Kidney capillary endothelial cell (primary cell): ENCODE measurements around the gene FAM216A.
"Not testable (repeated sequence)": the region's sequence is repeated elsewhere in the genome, so short reads cannot be mapped to it uniquely, and the experiment has no call there.

Experiments
- DNase-seq: peaks from one replicate; pipeline ENCODE4 v3.0.0-alpha.2; 2018; ENCODE audit warnings: low spot score

Gene FAM216A

GRCh38 chr12:110501399-110501751 is 32.7 kb downstream of the FAM216A start:
- peak; percentile 40 for DNase-seq

GRCh38 chr12:110501752-110502738 is 33.4 kb downstream of the FAM216A start, which contains the start of the genes RAD9B and VPS29:
Gene RAD9B, plus strand, starts transcription at chr12:110502331. Its CDS starts 7 bp downstream, at chr12:110502338.
Gene VPS29, minus strand, starts transcription at chr12:110502111. Its CDS starts 60 bp downstream, at chr12:110502051.
- peak; percentile 99 for DNase-seq

- DNase-seq = no peak
Measured at GRCh38 chr12:110503432-110503831, 34.8 kb downstream of the FAM216A start.

GRCh38 chr12:110505332-110505731 is 36.7 kb downstream of the FAM216A start:
- no peak for DNase-seq

GRCh38 chr12:110508071-110508586 is 39.5 kb downstream of the FAM216A start:
- no peak for DNase-seq

GRCh38 chr12:110513842-110514241 is 45.2 kb downstream of the FAM216A start:
- DNase-seq = no peak

GRCh38 chr12:110514363-110514762 is 45.7 kb downstream of the FAM216A start:
- DNase-seq = no peak

GRCh38 chr12:110516995-110517394 is 48.4 kb downstream of the FAM216A start:
- no peak for DNase-seq

- not testable (repeated sequence) for DNase-seq
Measured at GRCh38 chr12:110518014-110518413, 49.4 kb downstream of the FAM216A start.

GRCh38 chr12:110520876-110521712 is 52.4 kb downstream of the FAM216A start:
- DNase-seq = not testable (repeated sequence)

- no peak for DNase-seq
Measured at GRCh38 chr12:110528277-110528839, 59.7 kb downstream of the FAM216A start.

GRCh38 chr12:110530511-110530910 is 61.9 kb downstream of the FAM216A start:
- DNase-seq = no peak

GRCh38 chr12:110531741-110532333 is 63.2 kb downstream of the FAM216A start:
- DNase-seq = no peak

GRCh38 chr12:110532644-110533043 is 64.0 kb downstream of the FAM216A start:
- DNase-seq = no peak

GRCh38 chr12:110533607-110534006 is 65.0 kb downstream of the FAM216A start:
- DNase-seq = no peak

GRCh38 chr12:110534811-110535210 is 66.2 kb downstream of the FAM216A start:
- no peak for DNase-seq

GRCh38 chr12:110536834-110537604 is 68.4 kb downstream of the FAM216A start:
- no peak for DNase-seq

- no peak for DNase-seq
Measured at GRCh38 chr12:110537605-110538409, 69.2 kb downstream of the FAM216A start.

- DNase-seq = no peak
Measured at GRCh38 chr12:110538869-110539622, 70.4 kb downstream of the FAM216A start.
